Karpas-422 (cell line): ENCODE measurements around the gene IL19. TPM values are rescaled to one million over a fixed set of nuclear protein-coding genes. Genes with fewer than 3 reads are reported as not detected.

Experiments
- DNase-seq: peaks from one replicate; pipeline ENCODE4 v3.0.0-alpha.2; 2015
- H2AFZ ChIP-seq: fragments of 200-600 bp; sonication (generic); 2 replicates; pipeline ENCODE4 v1.6.1; 2014; ENCODE audit warnings: antibody characterized with exemption, low read length, mixed read lengths
- H3K27ac ChIP-seq: fragments of 200-600 bp; sonication (generic); 2 replicates; pipeline ENCODE4 v1.5.1; 2014; ENCODE audit warnings: mild to moderate bottlenecking, low read length, moderate library complexity
- H3K27me3 ChIP-seq: fragments of 200-600 bp; sonication (generic); 2 replicates; pipeline ENCODE4 v1.6.1; 2014; ENCODE audit warnings: low read length, mixed read lengths
- H3K36me3 ChIP-seq: fragments of 200-600 bp; sonication (generic); 2 replicates; pipeline ENCODE4 v1.6.1; 2014; ENCODE audit warnings: low read length, mixed read lengths; ENCODE audit not compliant: insufficient read depth
- H3K4me1 ChIP-seq: fragments of 200-600 bp; sonication (generic); 2 replicates; pipeline ENCODE4 v1.6.1; 2014; ENCODE audit warnings: mild to moderate bottlenecking, low read length, mixed read lengths
- H3K4me2 ChIP-seq: fragments of 200-600 bp; sonication (generic); 2 replicates; pipeline ENCODE4 v1.6.1; 2014; ENCODE audit warnings: low read length, low read depth, mild to moderate bottlenecking; ENCODE audit not compliant: poor library complexity, severe bottlenecking
- H3K4me3 ChIP-seq: fragments of 200-600 bp; sonication (generic); 2 replicates; pipeline ENCODE4 v1.5.1; 2014; ENCODE audit warnings: mild to moderate bottlenecking, antibody characterized with exemption, low read length, mixed read lengths
- H3K79me2 ChIP-seq: fragments of 200-600 bp; sonication (generic); 2 replicates; pipeline ENCODE4 v1.6.1; 2014; ENCODE audit warnings: mild to moderate bottlenecking, low read length, mixed read lengths
- H3K9ac ChIP-seq: fragments of 200-600 bp; sonication (generic); 2 replicates; pipeline ENCODE4 v1.6.0; 2014; ENCODE audit warnings: low read length
- H3K9me2 ChIP-seq: fragments of 200-600 bp; sonication (generic), shearing (Covaris generic); replicated peaks from 2 replicates; pipeline ENCODE4 v1.6.0; 2014; ENCODE audit warnings: mild to moderate bottlenecking, low read length, moderate library complexity; ENCODE audit not compliant: insufficient read depth
- H3K9me3 ChIP-seq: fragments of 300-700, 200-600 bp; sonication (generic); 2 replicates; pipeline ENCODE4 v1.6.1; 2014; ENCODE audit warnings: low read length, mixed read lengths
- H4K20me1 ChIP-seq: fragments of 200-600 bp; sonication (generic); 2 replicates; pipeline ENCODE4 v1.6.1; 2014; ENCODE audit warnings: mild to moderate bottlenecking, antibody characterized with exemption, low read length, low read depth; ENCODE audit not compliant: insufficient read depth
- total RNA-seq: library from RNA; depleted of rRNA; stranded (reverse); fragments of >200 nt; shearing (Covaris generic); gene quantifications from 2 replicates; pipeline ENCODE4 v1.2.3, GENCODE V29; 2014; ENCODE audit warnings: low replicate concordance

The IL19 gene
- total RNA-seq, 1 experiment from 2014 or later: not detected

GRCh38 chr1:206839857-206840256, 69.3 kb downstream of the IL19 start:
- H3K4me2 ChIP-seq: no peak overlapping the region
- no peaks in the 10 kb centered on the region for H4K20me1 ChIP-seq
- no peak overlapping the region for H2AFZ ChIP-seq
- no peaks in the 10 kb centered on the region for H3K9me3 ChIP-seq
- no peaks in the 10 kb centered on the region for H3K9me2 ChIP-seq
- no peaks in the 10 kb centered on the region for H3K36me3 ChIP-seq
- DNase-seq: no peak
- no peak overlapping the region for H3K4me3 ChIP-seq
- H3K27ac ChIP-seq: no peak overlapping the region
- no peaks in the 10 kb centered on the region for H3K79me2 ChIP-seq
- no peaks in the 10 kb centered on the region for H3K27me3 ChIP-seq
- H3K4me1 ChIP-seq: no peaks in the 10 kb centered on the region
- no peak overlapping the region for H3K9ac ChIP-seq

DNA sequence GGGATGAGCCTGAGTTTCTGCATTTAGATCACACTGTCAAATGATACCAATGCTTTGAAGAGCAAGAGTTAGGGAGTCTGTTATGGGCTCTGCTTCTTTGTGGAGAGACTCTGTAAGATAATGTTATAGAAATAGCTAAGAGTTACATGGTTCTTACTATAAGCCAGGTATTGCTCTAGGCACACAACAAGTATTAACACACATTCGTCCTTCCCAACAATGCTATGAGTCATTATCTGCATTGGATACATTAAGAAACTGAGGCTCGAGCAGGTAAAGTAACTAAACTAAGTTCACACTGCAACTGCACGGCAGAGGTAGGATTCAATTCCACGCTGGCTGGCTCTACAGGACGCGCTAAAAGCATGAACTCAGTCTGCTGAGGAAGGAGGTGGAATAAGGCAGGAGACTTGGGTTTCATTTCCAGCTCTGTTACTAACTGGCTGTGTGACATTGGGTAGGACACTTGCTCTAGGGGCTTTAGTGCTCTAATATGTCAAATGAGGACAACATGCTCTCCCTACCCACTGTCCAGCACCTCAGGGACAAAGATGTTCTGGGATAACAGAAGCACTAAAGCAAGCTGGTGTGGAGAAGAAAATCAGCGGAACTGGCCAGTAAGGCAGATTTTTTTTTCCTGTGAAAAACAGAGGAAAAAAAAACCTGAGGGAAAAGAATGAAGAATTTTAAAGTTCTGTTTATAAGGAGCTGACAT, 71.2 kb downstream of the IL19 start:
- Histone ChIP-seq H3K4me1 (no peaks in the 10 kb centered on the region), H3K4me3 (no peak overlapping the region), H3K27ac (no peak overlapping the region), H3K27me3 (no peaks in the 10 kb centered on the region), H3K4me2 (no peak overlapping the region), H3K9me2 (no peaks in the 10 kb centered on the region), H3K36me3 (no peaks in the 10 kb centered on the region), H2AFZ (no peak overlapping the region), H4K20me1 (no peaks in the 10 kb centered on the region), H3K9ac (no peak overlapping the region), H3K9me3 (no peaks in the 10 kb centered on the region), H3K79me2 (no peaks in the 10 kb centered on the region)
- DNase-seq: no peak

- Histone ChIP-seq H3K4me2 (no peak overlapping the region), H3K4me3 (no peak overlapping the region), H3K27me3 (no peaks in the 10 kb centered on the region), H3K9ac (no peak overlapping the region), H4K20me1 (no peaks in the 10 kb centered on the region), H3K79me2 (no peaks in the 10 kb centered on the region), H3K4me1 (no peaks in the 10 kb centered on the region), H3K9me2 (no peaks in the 10 kb centered on the region), H3K9me3 (no peaks in the 10 kb centered on the region), H2AFZ (no peak overlapping the region), H3K36me3 (no peaks in the 10 kb centered on the region), H3K27ac (no peak overlapping the region)
- no peak for DNase-seq
Measured at GRCh38 chr1:206842854-206843253, 72.3 kb downstream of the IL19 start.

GRCh38 chr1:206843626-206844025, 73.1 kb downstream of the IL19 start:
- no peak overlapping the region for H3K4me3 ChIP-seq
- no peak overlapping the region for H3K4me2 ChIP-seq
- no peaks in the 10 kb centered on the region for H4K20me1 ChIP-seq
- no peak overlapping the region for H3K9ac ChIP-seq
- H3K27ac ChIP-seq: no peak overlapping the region
- no peaks in the 10 kb centered on the region for H3K36me3 ChIP-seq
- no peaks in the 10 kb centered on the region for H3K27me3 ChIP-seq
- DNase-seq: no peak
- no peaks in the 10 kb centered on the region for H3K9me2 ChIP-seq
- H3K79me2 ChIP-seq: no peaks in the 10 kb centered on the region
- no peaks in the 10 kb centered on the region for H3K9me3 ChIP-seq
- no peaks in the 10 kb centered on the region for H3K4me1 ChIP-seq
- no peak overlapping the region for H2AFZ ChIP-seq

- H3K4me3 ChIP-seq: no peak overlapping the region
Measured at GRCh38 chr1:206846487-206846886, 75.9 kb downstream of the IL19 start.

DNA sequence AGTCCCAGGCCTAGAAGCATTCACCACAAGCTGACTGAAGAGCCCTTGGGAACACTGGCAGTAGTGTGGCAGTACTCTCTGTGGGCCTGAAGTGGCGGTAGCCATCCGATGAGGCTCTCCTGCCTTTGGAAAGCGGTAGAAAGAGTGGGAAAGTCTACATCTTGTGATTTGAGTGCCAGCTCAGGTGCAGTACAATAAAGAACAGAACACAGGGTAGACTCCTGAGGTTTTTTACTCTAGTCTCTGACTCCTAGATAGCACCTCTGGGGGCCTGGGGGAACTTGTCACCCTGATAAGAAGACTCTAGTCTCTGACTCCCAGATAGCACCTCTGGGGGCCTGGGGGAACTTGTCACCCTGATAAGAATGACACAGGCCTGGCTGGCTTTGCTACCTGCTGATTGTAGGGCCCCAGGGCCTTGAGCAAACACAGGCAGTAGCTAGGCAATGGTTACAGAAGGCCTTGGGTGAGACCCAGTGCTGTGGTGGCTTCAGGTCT, 76.8 kb downstream of the IL19 start:
- no peak overlapping the region for H2AFZ ChIP-seq
- DNase-seq: no peak
- H4K20me1 ChIP-seq: no peaks in the 10 kb centered on the region
- no peaks in the 10 kb centered on the region for H3K9me3 ChIP-seq
- H3K27ac ChIP-seq: no peak overlapping the region
- no peaks in the 10 kb centered on the region for H3K9me2 ChIP-seq
- H3K4me3 ChIP-seq: no peak overlapping the region
- no peaks in the 10 kb centered on the region for H3K27me3 ChIP-seq
- H3K79me2 ChIP-seq: no peaks in the 10 kb centered on the region
- H3K36me3 ChIP-seq: no peaks in the 10 kb centered on the region
- no peak overlapping the region for H3K4me2 ChIP-seq
- no peak overlapping the region for H3K9ac ChIP-seq
- no peaks in the 10 kb centered on the region for H3K4me1 ChIP-seq

More at GRCh38 chr1:206846487-206846886, 75.9 kb downstream of the IL19 start:
- Histone ChIP-seq H3K9me2 (no peaks in the 10 kb centered on the region), H3K27ac (no peak overlapping the region), H3K79me2 (no peaks in the 10 kb centered on the region), H3K36me3 (no peaks in the 10 kb centered on the region), H4K20me1 (no peaks in the 10 kb centered on the region), H3K9ac (no peak overlapping the region), H3K27me3 (no peaks in the 10 kb centered on the region), H3K4me1 (no peaks in the 10 kb centered on the region), H3K4me2 (no peak overlapping the region), H2AFZ (no peak overlapping the region), H3K9me3 (no peaks in the 10 kb centered on the region)
- no peak for DNase-seq

GRCh38 chr1:206847946-206848345, 77.4 kb downstream of the IL19 start:
- DNase-seq: no peak
- no peak overlapping the region for H3K4me2 ChIP-seq
- no peak overlapping the region for H3K9ac ChIP-seq
- no peaks in the 10 kb centered on the region for H3K9me2 ChIP-seq
- H3K27ac ChIP-seq: no peak overlapping the region
- no peaks in the 10 kb centered on the region for H3K79me2 ChIP-seq
- H3K36me3 ChIP-seq: no peaks in the 10 kb centered on the region
- no peak overlapping the region for H3K4me3 ChIP-seq
- H3K4me1 ChIP-seq: no peaks in the 10 kb centered on the region
- no peaks in the 10 kb centered on the region for H3K9me3 ChIP-seq
- no peaks in the 10 kb centered on the region for H3K27me3 ChIP-seq
- H4K20me1 ChIP-seq: no peaks in the 10 kb centered on the region
- no peak overlapping the region for H2AFZ ChIP-seq

- no peaks in the 10 kb centered on the region for H3K79me2 ChIP-seq
- H3K27ac ChIP-seq: no peak overlapping the region
- no peaks in the 10 kb centered on the region for H3K9me3 ChIP-seq
- no peak overlapping the region for H3K4me2 ChIP-seq
- no peaks in the 10 kb centered on the region for H4K20me1 ChIP-seq
- H2AFZ ChIP-seq: no peak overlapping the region
- H3K9me2 ChIP-seq: no peaks in the 10 kb centered on the region
- no peaks in the 10 kb centered on the region for H3K27me3 ChIP-seq
- no peak overlapping the region for H3K4me3 ChIP-seq
- no peaks in the 10 kb centered on the region for H3K36me3 ChIP-seq
- H3K4me1 ChIP-seq: no peaks in the 10 kb centered on the region
- no peak for DNase-seq
- H3K9ac ChIP-seq: no peak overlapping the region
Measured at GRCh38 chr1:206850401-206850800, 79.8 kb downstream of the IL19 start.
